Measurements from ENCODE around the gene COL21A1.

COL21A1 gene

DNA sequence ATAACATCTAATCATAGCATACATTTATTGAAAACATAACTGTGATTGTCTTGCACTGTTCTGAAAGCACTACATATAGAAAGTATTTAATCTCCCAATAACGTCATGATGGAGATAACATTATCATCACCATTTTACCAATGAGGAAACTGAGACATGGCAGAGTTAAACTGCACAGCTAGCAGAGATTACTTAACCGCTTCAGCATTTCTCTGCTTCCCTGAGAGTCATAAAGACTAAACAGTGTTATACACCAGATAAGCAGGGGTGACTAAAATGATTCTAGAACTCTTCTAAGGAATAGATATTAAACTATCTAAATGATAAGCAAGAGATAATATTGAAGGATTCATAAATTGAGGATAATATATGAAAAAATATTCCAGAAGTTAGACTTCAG, 188.7 kb downstream of the COL21A1 start:
- TF ChIP-seq, protein P1, sequence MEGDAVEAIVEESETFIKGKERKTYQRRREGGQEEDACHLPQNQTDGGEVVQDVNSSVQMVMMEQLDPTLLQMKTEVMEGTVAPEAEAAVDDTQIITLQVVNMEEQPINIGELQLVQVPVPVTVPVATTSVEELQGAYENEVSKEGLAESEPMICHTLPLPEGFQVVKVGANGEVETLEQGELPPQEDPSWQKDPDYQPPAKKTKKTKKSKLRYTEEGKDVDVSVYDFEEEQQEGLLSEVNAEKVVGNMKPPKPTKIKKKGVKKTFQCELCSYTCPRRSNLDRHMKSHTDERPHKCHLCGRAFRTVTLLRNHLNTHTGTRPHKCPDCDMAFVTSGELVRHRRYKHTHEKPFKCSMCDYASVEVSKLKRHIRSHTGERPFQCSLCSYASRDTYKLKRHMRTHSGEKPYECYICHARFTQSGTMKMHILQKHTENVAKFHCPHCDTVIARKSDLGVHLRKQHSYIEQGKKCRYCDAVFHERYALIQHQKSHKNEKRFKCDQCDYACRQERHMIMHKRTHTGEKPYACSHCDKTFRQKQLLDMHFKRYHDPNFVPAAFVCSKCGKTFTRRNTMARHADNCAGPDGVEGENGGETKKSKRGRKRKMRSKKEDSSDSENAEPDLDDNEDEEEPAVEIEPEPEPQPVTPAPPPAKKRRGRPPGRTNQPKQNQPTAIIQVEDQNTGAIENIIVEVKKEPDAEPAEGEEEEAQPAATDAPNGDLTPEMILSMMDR (IDR thresholded peaks at IDR 0.05; ENCODE audit: low read depth, low read length): no peak
- no peak overlapping the region for H3K4me3 ChIP-seq (ENCODE audit: low read depth, low read length)

DNA sequence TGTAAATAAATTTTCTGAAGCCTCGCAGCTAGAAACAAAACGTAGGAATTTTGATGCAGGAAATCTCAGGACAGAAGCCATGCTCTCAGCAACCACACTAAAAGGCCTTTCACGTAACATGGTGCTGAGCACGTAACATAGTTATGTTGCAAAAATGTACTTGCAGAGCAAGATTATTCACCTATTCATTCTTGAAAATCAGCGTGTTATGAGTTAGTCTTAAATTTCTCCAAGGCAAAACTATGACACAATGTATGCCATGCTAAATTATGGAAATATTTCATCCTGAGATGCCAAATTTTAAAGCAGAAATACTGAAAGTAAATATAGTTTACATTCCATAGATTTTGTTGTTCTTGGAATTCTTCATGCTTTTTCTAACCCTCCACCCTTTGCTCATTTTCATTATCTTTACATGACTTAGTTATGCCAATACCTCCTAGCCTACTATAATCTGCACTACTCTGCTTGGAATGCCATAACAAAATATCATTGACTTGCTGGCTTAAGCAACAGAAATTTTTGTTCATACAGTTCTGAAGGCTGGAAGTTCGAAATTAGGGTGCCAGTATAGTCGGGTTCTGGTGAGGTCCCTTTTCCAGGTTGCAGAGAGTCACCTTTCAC, 192.2 kb downstream of the COL21A1 start:
- no peak overlapping the region for H3K4me3 ChIP-seq (ENCODE audit: low read depth, low read length)
- TF ChIP-seq, protein P1 (IDR thresholded peaks at IDR 0.05; ENCODE audit: low read depth, low read length): no peak

DNA sequence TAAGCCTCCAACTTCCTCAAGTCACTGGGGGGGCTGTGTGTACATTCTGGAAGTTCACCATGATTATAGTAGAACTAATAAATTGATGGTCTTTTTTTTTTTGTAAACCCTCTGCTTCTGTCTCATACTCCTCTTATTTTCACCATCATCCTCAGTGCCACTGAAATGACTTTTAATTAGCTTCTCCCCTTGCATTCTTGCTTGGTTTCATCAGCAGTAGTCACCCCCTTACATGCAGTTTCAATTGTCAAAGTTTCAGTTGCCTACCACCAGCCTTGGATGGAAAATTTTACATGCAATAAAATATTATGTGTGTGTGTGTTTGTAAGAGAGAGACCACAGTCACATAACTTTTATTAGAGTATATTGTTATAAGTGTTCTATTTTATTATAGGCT, 196.2 kb downstream of the COL21A1 start:
- TF ChIP-seq, protein P1 (IDR thresholded peaks at IDR 0.05; ENCODE audit: low read depth, low read length): no peak
- no peak overlapping the region for H3K4me3 ChIP-seq (ENCODE audit: low read depth, low read length)

DNA sequence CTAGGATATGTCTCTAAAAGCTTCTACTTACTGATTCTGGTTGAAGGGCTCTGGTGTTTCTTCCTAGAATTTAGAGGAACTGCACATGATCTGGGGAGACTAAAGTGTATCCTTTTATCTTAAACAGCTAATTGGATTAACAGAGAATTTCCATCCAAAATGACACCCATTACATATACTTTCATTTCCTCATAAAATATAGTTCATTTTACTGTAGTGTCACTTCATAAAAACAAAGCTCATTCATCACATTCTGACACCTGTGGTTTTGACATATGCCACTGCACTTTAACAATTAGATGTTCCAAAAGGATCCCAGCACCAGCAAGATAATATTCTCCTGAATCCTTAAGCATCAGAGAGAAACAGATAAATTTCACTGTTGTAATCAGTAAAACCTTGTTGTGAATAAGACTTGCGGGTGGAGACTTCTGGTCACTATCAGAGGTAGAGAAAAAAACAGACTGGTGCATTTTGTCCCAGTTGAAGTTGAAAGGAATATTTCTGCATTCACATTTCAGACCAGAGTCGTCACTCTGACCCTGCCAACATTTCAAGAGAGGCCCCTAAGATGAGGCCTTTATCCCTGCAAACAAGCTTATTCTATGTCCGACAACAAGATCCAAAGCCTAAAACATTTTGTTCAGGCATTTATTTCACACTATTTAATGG, 196.7 kb downstream of the COL21A1 start:
- TF ChIP-seq, protein P1 (IDR thresholded peaks at IDR 0.05; ENCODE audit: low read depth, low read length): no peak

DNA sequence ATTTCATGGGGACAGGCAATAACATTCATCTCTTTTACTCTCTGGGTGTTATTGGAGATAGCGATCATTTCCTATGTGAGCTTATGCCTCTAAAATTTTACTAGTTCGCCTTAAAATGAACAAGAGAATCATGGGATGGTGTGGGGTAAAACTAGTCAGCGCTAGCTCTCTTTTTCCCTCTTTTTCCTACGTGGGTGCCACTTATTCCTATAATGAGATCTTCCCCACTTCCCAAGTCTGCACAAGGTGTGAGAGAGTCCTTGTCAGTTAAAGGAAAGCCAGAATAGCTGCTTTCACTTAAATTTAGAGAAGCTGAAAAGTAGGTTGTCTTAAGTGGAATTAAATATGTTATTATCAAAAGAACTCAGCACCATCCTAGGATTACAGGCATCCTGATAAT, 198.8 kb downstream of the COL21A1 start:
- H3K4me3 ChIP-seq (ENCODE audit: low read depth, low read length): no peak overlapping the region
- TF ChIP-seq, protein P1 (IDR thresholded peaks at IDR 0.05; ENCODE audit: low read depth, low read length): no peak

More for the DNA sequence above, 196.7 kb downstream of the COL21A1 start:
- H3K4me3 ChIP-seq (ENCODE audit: low read depth, low read length): no peak overlapping the region

DNA sequence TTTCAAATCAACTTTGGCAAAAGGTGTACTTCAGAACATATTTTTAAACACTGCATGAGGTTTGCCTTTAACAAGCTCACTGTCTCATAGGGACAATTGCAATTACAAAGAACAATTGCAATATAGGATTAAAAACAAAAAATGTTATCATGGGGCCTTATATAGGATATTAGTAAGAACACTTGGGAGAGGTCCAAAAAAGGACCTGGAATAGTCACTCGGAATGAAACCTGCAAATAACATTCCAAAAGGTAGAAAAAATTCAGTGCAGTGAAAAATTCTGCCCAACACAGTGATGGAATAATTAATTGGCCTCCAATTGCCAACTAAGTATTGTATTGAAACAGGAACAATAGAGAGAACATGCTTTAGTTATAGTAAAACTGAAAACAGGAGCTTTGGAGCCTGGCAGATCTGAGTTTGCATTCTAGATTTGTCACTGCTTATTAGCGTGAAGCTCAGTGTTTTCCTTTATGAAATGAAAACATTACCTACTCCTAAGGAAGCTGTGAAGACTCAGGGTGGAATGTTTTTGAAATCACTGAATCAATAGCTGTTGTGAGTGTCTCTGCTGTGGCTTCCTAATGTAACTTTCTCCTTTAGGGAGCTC, 199.3 kb downstream of the COL21A1 start:
- TF ChIP-seq, protein P1 (IDR thresholded peaks at IDR 0.05; ENCODE audit: low read depth, low read length): no peak
- no peak overlapping the region for H3K4me3 ChIP-seq (ENCODE audit: low read depth, low read length)

DNA sequence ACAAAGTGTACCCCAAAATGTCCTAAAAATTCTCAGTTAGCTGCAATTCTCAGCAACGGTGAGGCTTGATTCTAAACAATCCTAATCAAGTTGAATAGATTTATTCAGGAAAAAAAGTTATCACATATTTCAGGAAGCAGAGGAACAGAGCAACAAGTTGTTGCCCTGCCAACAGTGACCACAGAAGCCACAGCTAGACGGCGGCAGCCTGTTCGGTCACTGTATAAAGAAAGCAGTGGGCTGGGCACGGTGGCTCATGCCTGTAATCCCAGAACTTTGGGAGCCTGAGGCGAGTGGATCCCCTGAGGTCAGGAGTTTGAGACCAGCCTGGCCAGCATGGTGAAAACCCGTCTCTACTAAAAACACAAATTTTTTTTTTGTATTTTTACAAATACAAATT, 200.8 kb downstream of the COL21A1 start:
- TF ChIP-seq, protein P1 (IDR thresholded peaks at IDR 0.05; ENCODE audit: low read depth, low read length): no peak

More for the DNA sequence above, 200.8 kb downstream of the COL21A1 start:
- H3K4me3 ChIP-seq (ENCODE audit: low read depth, low read length): no peak overlapping the region

Data from WI38 (cell line).